ENCODE measurements around the gene RAB3IL1.

The RAB3IL1 gene

GRCh38 chr11:61895046-61895717, 22.2 kb downstream of the RAB3IL1 start:
- Histone ChIP-seq H3K4me3 (ENCODE audit: control insufficient read depth in 1 of 7, extremely low read depth in 1 of 7, insufficient read depth in 4 of 7, low read depth in 2 of 7, low read length in 6 of 7) (no peak overlapping the region), H3K4me1 (ENCODE audit: control extremely low read depth in 1 of 4, control insufficient read depth in 4 of 4, insufficient read depth in 4 of 4, low read length in 3 of 4) (peaks cover 0 to 18% (median 16%) of the 10 kb centered on the region in 4 experiments), H3K27ac (ENCODE audit: insufficient read depth in 1 of 2, low read depth in 1 of 2, low read length in 2 of 2, poor library complexity in 1 of 2, severe bottlenecking in 2 of 2) (no peak overlapping the region), H3K27me3 (replicated peaks in 2 of 5; ENCODE audit: control insufficient read depth in 4 of 5, insufficient read depth in 5 of 5, low read length in 4 of 5) (peaks cover 0 to 2% (median 0%) of the 10 kb centered on the region in 5 experiments), H3K36me3 (ENCODE audit: control insufficient read depth in 4 of 4, insufficient read depth in 4 of 4, low read length in 3 of 4) (no peaks in the 10 kb centered on the region), H3K9me3 (ENCODE audit: control extremely low read depth in 1 of 5, control insufficient read depth in 4 of 5, insufficient read depth in 2 of 5, low read depth in 1 of 5, low read length in 4 of 5) (no peaks in the 10 kb centered on the region)
- ChIA-PET POLR2A (no interaction called here), CTCF (interaction anchor here (1.4 to 28.6 kb wide), 7 partner anchors 19 to 211 kb away, joined by 3 to 380 read pairs (median 175); partner anchors contain the start of genes BEST1 and FTH1)
- DNase-seq: no peak
- WGBS (ENCODE audit: insufficient coverage): 97% methylated on average over 7 of the region's 17 CpGs

DNA sequence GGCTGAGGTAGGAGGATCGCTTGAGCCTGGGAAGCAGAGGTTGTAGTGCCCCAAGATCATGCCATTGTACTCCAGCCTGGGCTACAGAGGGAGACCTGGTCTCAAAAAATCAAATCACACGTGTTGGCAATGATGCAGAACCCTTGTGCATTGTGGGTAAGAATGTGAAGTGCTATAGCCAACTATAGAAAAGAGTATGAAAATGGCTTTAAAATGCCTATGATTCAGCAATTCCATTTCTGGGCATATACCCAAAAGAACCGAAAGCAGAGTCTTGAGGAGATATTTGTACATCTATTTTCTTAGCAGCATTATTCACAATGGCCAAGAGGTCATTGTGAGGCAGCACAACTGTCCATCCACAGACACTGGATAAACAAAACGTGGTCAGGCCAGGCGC, 23.4 kb downstream of the RAB3IL1 start:
- CTCF ChIA-PET: interaction anchor here (1.3 to 28.6 kb wide), 3 partner anchors 8 to 53 kb away, joined by 3 to 344 read pairs (median 6); no protein-coding TSS in a partner anchor
- 53% methylated on average over 5 of the region's 5 CpGs for WGBS (ENCODE audit: insufficient coverage)
- H3K27ac ChIP-seq (ENCODE audit: insufficient read depth in 1 of 2, low read depth in 1 of 2, low read length in 2 of 2, poor library complexity in 1 of 2, severe bottlenecking in 2 of 2): no peak overlapping the region
- H3K4me3 ChIP-seq (ENCODE audit: control insufficient read depth in 1 of 7, extremely low read depth in 1 of 7, insufficient read depth in 4 of 7, low read depth in 2 of 7, low read length in 6 of 7): no peak overlapping the region
- H3K36me3 ChIP-seq (ENCODE audit: control insufficient read depth in 4 of 4, insufficient read depth in 4 of 4, low read length in 3 of 4): no peaks in the 10 kb centered on the region
- peak; percentile 39 to 78 (median 75) for DNase-seq
- no peaks in the 10 kb centered on the region for H3K9me3 ChIP-seq (ENCODE audit: control extremely low read depth in 1 of 5, control insufficient read depth in 4 of 5, insufficient read depth in 2 of 5, low read depth in 1 of 5, low read length in 4 of 5)
- H3K4me1 ChIP-seq (ENCODE audit: control extremely low read depth in 1 of 4, control insufficient read depth in 4 of 4, insufficient read depth in 4 of 4, low read length in 3 of 4): peaks cover 0 to 24% (median 20%) of the 10 kb centered on the region in 4 experiments
- POLR2A ChIA-PET: interaction anchor here (0.6 kb wide), 1 partner anchor 285 kb away, joined by 3 read pairs; no protein-coding TSS in a partner anchor
- peaks cover 0 to 2% (median 0%) of the 10 kb centered on the region in 5 experiments for H3K27me3 ChIP-seq (replicated peaks in 2 of 5; ENCODE audit: control insufficient read depth in 4 of 5, insufficient read depth in 5 of 5, low read length in 4 of 5)

DNA sequence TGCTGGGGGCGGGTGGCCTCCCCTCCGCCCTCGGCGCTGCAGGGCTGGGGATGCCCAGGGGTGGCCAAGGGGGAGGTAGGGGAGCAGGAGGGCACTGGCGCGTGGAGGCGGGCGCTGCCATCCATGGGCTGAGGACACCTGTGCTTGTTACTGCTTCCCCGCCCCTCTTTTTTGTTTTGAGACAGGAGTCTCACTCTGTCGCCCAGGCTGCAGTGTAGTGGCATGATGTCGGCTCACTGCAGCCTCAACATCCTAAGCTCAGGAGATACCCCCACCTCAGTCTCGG, 25.3 kb downstream of the RAB3IL1 start:
- H3K4me3 ChIP-seq (ENCODE audit: control insufficient read depth in 1 of 7, extremely low read depth in 1 of 7, insufficient read depth in 4 of 7, low read depth in 2 of 7, low read length in 6 of 7): peak overlapping the region; percentile 10 to 86 (median 69)
- H3K36me3 ChIP-seq (ENCODE audit: control insufficient read depth in 4 of 4, insufficient read depth in 4 of 4, low read length in 3 of 4): no peaks in the 10 kb centered on the region
- no peak overlapping the region for H3K27ac ChIP-seq (ENCODE audit: insufficient read depth in 1 of 2, low read depth in 1 of 2, low read length in 2 of 2, poor library complexity in 1 of 2, severe bottlenecking in 2 of 2)
- WGBS (ENCODE audit: insufficient coverage): 25% methylated on average over 8 of the region's 12 CpGs
- H3K9me3 ChIP-seq (ENCODE audit: control extremely low read depth in 1 of 5, control insufficient read depth in 4 of 5, insufficient read depth in 2 of 5, low read depth in 1 of 5, low read length in 4 of 5): no peaks in the 10 kb centered on the region
- no peak for DNase-seq
- ChIA-PET POLR2A (interaction anchor here (1.9 kb wide), 1 partner anchor 76 kb away, joined by 5 read pairs; the partner anchor contains the start of gene FTH1), CTCF (interaction anchor here (1.0 to 28.6 kb wide), 4 partner anchors 16 to 216 kb away, joined by 4 to 344 read pairs (median 7); no protein-coding TSS in a partner anchor)
- peaks cover 0 to 24% (median 19%) of the 10 kb centered on the region in 4 experiments for H3K4me1 ChIP-seq (ENCODE audit: control extremely low read depth in 1 of 4, control insufficient read depth in 4 of 4, insufficient read depth in 4 of 4, low read length in 3 of 4)
- H3K27me3 ChIP-seq (replicated peaks in 2 of 5; ENCODE audit: control insufficient read depth in 4 of 5, insufficient read depth in 5 of 5, low read length in 4 of 5): peaks cover 0 to 2% (median 0%) of the 10 kb centered on the region in 5 experiments

GRCh38 chr11:61891331-61892084, 25.9 kb downstream of the RAB3IL1 start, which contains the start of gene FADS3:
TSS of gene FADS3 (minus strand) at chr11:61891545. CDS start at chr11:61891381, 164 bp downstream.
- H3K4me3 ChIP-seq (ENCODE audit: control insufficient read depth in 1 of 7, extremely low read depth in 1 of 7, insufficient read depth in 4 of 7, low read depth in 2 of 7, low read length in 6 of 7): peak within 1 kb of the TSS; percentile 10 to 86 (median 73)
- ChIA-PET POLR2A (interaction anchor here (1.1 to 1.9 kb wide), 2 partner anchors 72 to 76 kb away, joined by 4 to 5 read pairs; partner anchors contain the start of gene FTH1), CTCF (interaction anchor here (1.0 to 28.6 kb wide), 3 partner anchors 16 to 96 kb away, joined by 3 to 344 read pairs (median 4); no protein-coding TSS in a partner anchor)
- peak; percentile 74 to 90 (median 86) for DNase-seq
- peaks cover 0 to 24% (median 19%) of the 10 kb centered on the region in 4 experiments for H3K4me1 ChIP-seq (ENCODE audit: control extremely low read depth in 1 of 4, control insufficient read depth in 4 of 4, insufficient read depth in 4 of 4, low read length in 3 of 4)
- H3K27me3 ChIP-seq (replicated peaks in 2 of 5; ENCODE audit: control insufficient read depth in 4 of 5, insufficient read depth in 5 of 5, low read length in 4 of 5): peaks cover 0 to 2% (median 0%) of the 10 kb centered on the region in 5 experiments
- H3K9me3 ChIP-seq (ENCODE audit: control extremely low read depth in 1 of 5, control insufficient read depth in 4 of 5, insufficient read depth in 2 of 5, low read depth in 1 of 5, low read length in 4 of 5): peaks cover 0 to 2% (median 0%) of the 10 kb centered on the region in 5 experiments
- peak within 1 kb of the TSS in 1 of 2 experiments; percentile 49 for H3K27ac ChIP-seq (ENCODE audit: insufficient read depth in 1 of 2, low read depth in 1 of 2, low read length in 2 of 2, poor library complexity in 1 of 2, severe bottlenecking in 2 of 2)
- under 1% methylated on average over 47 of the region's 96 CpGs for WGBS (ENCODE audit: insufficient coverage)
- no peaks in the 10 kb centered on the region for H3K36me3 ChIP-seq (ENCODE audit: control insufficient read depth in 4 of 4, insufficient read depth in 4 of 4, low read length in 3 of 4)

GRCh38 chr11:61890529-61891330, 26.6 kb downstream of the RAB3IL1 start:
- WGBS (ENCODE audit: insufficient coverage): 1% methylated on average over 31 of the region's 38 CpGs
- peaks cover 0 to 2% (median 0%) of the 10 kb centered on the region in 5 experiments for H3K9me3 ChIP-seq (ENCODE audit: control extremely low read depth in 1 of 5, control insufficient read depth in 4 of 5, insufficient read depth in 2 of 5, low read depth in 1 of 5, low read length in 4 of 5)
- H3K4me3 ChIP-seq (ENCODE audit: control insufficient read depth in 1 of 7, extremely low read depth in 1 of 7, insufficient read depth in 4 of 7, low read depth in 2 of 7, low read length in 6 of 7): peak overlapping the region; percentile 10 to 86 (median 73)
- H3K27ac ChIP-seq (ENCODE audit: insufficient read depth in 1 of 2, low read depth in 1 of 2, low read length in 2 of 2, poor library complexity in 1 of 2, severe bottlenecking in 2 of 2): peak overlapping the region in 1 of 2 experiments; percentile 49
- peak; percentile 40 to 81 (median 74) for DNase-seq
- H3K36me3 ChIP-seq (ENCODE audit: control insufficient read depth in 4 of 4, insufficient read depth in 4 of 4, low read length in 3 of 4): no peaks in the 10 kb centered on the region
- H3K27me3 ChIP-seq (replicated peaks in 2 of 5; ENCODE audit: control insufficient read depth in 4 of 5, insufficient read depth in 5 of 5, low read length in 4 of 5): peaks cover 0 to 2% (median 0%) of the 10 kb centered on the region in 5 experiments
- ChIA-PET CTCF (interaction anchor here (1.0 to 28.6 kb wide), 3 partner anchors 15 to 95 kb away, joined by 3 to 344 read pairs (median 3); no protein-coding TSS in a partner anchor), POLR2A (interaction anchor here (1.1 to 1.9 kb wide), 2 partner anchors 73 to 77 kb away, joined by 4 to 5 read pairs; partner anchors contain the start of gene FTH1)
- H3K4me1 ChIP-seq (ENCODE audit: control extremely low read depth in 1 of 4, control insufficient read depth in 4 of 4, insufficient read depth in 4 of 4, low read length in 3 of 4): peaks cover 0 to 24% (median 19%) of the 10 kb centered on the region in 4 experiments

- peaks cover 0 to 2% (median 0%) of the 10 kb centered on the region in 5 experiments for H3K9me3 ChIP-seq (ENCODE audit: control extremely low read depth in 1 of 5, control insufficient read depth in 4 of 5, insufficient read depth in 2 of 5, low read depth in 1 of 5, low read length in 4 of 5)
- POLR2A ChIA-PET: no interaction called here
- peaks cover 0 to 24% (median 19%) of the 10 kb centered on the region in 4 experiments for H3K4me1 ChIP-seq (ENCODE audit: control extremely low read depth in 1 of 4, control insufficient read depth in 4 of 4, insufficient read depth in 4 of 4, low read length in 3 of 4)
- no peak overlapping the region for H3K4me3 ChIP-seq (ENCODE audit: control insufficient read depth in 1 of 7, extremely low read depth in 1 of 7, insufficient read depth in 4 of 7, low read depth in 2 of 7, low read length in 6 of 7)
- no peak for DNase-seq
- CTCF ChIA-PET: interaction anchor here (1.0 to 28.6 kb wide), 3 partner anchors 14 to 94 kb away, joined by 3 to 344 read pairs (median 3); no protein-coding TSS in a partner anchor
- no peaks in the 10 kb centered on the region for H3K36me3 ChIP-seq (ENCODE audit: control insufficient read depth in 4 of 4, insufficient read depth in 4 of 4, low read length in 3 of 4)
- H3K27me3 ChIP-seq (replicated peaks in 2 of 5; ENCODE audit: control insufficient read depth in 4 of 5, insufficient read depth in 5 of 5, low read length in 4 of 5): peaks cover 0 to 2% (median 0%) of the 10 kb centered on the region in 5 experiments
- no peak overlapping the region for H3K27ac ChIP-seq (ENCODE audit: insufficient read depth in 1 of 2, low read depth in 1 of 2, low read length in 2 of 2, poor library complexity in 1 of 2, severe bottlenecking in 2 of 2)
- 89% methylated on average over 3 of the region's 10 CpGs for WGBS (ENCODE audit: insufficient coverage)
Observed at GRCh38 chr11:61889831-61890230, 27.5 kb downstream of the RAB3IL1 start.
